Measurements from ENCODE around the gene GTF3C5. TPM values are rescaled to one million over a fixed set of nuclear protein-coding genes. Genes with fewer than 3 reads are reported as not detected.

GTF3C5 gene
- total and polyA plus RNA-seq, 2 of the 4 experiments (the other 2 are of a cell fraction): 49.1 to 52.3 TPM

DNA sequence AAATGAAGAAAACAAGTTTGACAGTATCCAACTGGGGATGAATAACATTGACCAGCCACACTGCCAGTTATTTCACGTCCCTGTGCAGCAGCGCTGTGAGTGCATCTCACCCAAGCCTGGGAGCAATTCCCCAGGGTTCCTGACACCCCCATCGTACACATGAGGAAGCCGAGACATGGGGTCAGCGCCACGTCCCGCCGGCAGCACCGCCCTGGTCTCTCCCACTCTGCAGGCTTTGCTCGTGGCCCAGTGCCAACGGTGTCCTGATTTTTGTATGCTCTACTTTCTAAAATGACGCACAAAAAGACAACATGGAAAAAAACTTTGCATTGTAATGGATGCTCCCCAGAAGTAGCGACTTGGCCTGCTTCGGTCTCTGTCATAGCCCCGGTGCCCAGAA, 14.3 kb downstream of the GTF3C5 start:
- Histone ChIP-seq H3K56ac (ENCODE audit: extremely low read depth, insufficient read depth, low read length) (no peak overlapping the region), H4K5ac (ENCODE audit: low read depth, low read length) (no peak overlapping the region), H2AK9ac (replicated peaks; ENCODE audit: low read depth, low read length, poor library complexity) (no peak overlapping the region), H2BK20ac (ENCODE audit: low read depth, low read length) (no peak overlapping the region), H2AK5ac (ENCODE audit: low read depth, low read length) (no peak overlapping the region), H3K27me3 (ENCODE audit: control insufficient read depth, insufficient read depth, low read length) (no peaks in the 10 kb centered on the region), H4K20me1 (ENCODE audit: insufficient read depth, low read length) (peaks cover 28% of the 10 kb centered on the region), H3K27ac (ENCODE audit: insufficient read depth, low read length) (no peak overlapping the region), H4K91ac (ENCODE audit: insufficient read depth, low read depth, low read length) (no peak overlapping the region), H2AFZ (replicated peaks; ENCODE audit: low read length, poor library complexity) (no peak overlapping the region), H3K9me3 (ENCODE audit: control insufficient read depth, insufficient read depth, low read length) (no peaks in the 10 kb centered on the region), H3K79me1 (ENCODE audit: low read depth in 1 of 2, low read length in 2 of 2) (peaks cover 6 to 39% of the 10 kb centered on the region in 2 experiments; a peak in 3 of 4 replicates), H3K4me1 (ENCODE audit: control insufficient read depth, insufficient read depth, low read length) (no peaks in the 10 kb centered on the region), H3K9me1 (ENCODE audit: insufficient read depth, low read length) (no peaks in the 10 kb centered on the region), H4K8ac (ENCODE audit: low read depth in 2 of 2, low read length in 2 of 2) (no peak overlapping the region), H2BK5ac (ENCODE audit: low read depth, low read length, poor library complexity, severe bottlenecking) (no peak overlapping the region), H3K4me2 (ENCODE audit: low read depth, low read length) (no peak overlapping the region), H3K4ac (ENCODE audit: low read depth, low read length) (no peak overlapping the region), H2BK120ac (ENCODE audit: low read depth, low read length) (no peak overlapping the region), H3K9ac (ENCODE audit: low read depth, low read length) (no peak overlapping the region), H2BK15ac (ENCODE audit: low read depth, low read length) (no peak overlapping the region), H3K4me3 (ENCODE audit: insufficient read depth, low read depth, low read length) (no peak overlapping the region), H3K36me3 (ENCODE audit: control insufficient read depth, insufficient read depth, low read length) (peaks cover 60% of the 10 kb centered on the region), H3K14ac (replicated peaks; ENCODE audit: low read depth, low read length) (no peak overlapping the region), H3K23ac (ENCODE audit: low read depth, low read length) (no peak overlapping the region), H3K18ac (ENCODE audit: low read depth, low read length) (no peak overlapping the region)
- ChIA-PET CTCF (no interaction called here), POLR2A (ENCODE audit: unreplicated experiment) (no interaction called here)
- intact Hi-C loops (cut with micrococcal nuclease) (no loop called here), dilution Hi-C loops (cut with HindIII; ENCODE audit: low sequenced_read_pairs, unreplicated experiment) (no loop called here), in situ Hi-C loops (cut with MboI; ENCODE audit: low sequenced_read_pairs) (loop anchor here (5.0 to 25.0 kb wide), 2 partner anchors 107 to 442 kb away; partner anchors contain the start of gene SLC2A6)
- DNase-seq (no peak), ATAC-seq (ENCODE audit: low read depth) (no peak)
- WGBS, 2 experiments (ENCODE audit: extremely low coverage in 2 of 2, insufficient read length in 1 of 2): 99% methylated on average over 11 of the region's 15 CpGs; no CpG with 5 or more reads in 1 of the 2 experiments
- BruUV-seq (replicated peaks): no TSS peak
- TF ChIP-seq MAFK (IDR thresholded peaks at IDR 0.05; ENCODE audit: low read depth, low read length) (no peak), RFX5 (IDR thresholded peaks at IDR 0.05; ENCODE audit: low read depth, low read length) (no peak), POLR2A (IDR thresholded peaks at IDR 0.05; ENCODE audit: low read depth, low read length) (no peak)
